ENCODE data around the gene ATG3.
"Not testable (repeated sequence)": the region's sequence is repeated elsewhere in the genome, so short reads cannot be mapped to it uniquely, and the experiment has no call there.

ATG3 gene

DNA sequence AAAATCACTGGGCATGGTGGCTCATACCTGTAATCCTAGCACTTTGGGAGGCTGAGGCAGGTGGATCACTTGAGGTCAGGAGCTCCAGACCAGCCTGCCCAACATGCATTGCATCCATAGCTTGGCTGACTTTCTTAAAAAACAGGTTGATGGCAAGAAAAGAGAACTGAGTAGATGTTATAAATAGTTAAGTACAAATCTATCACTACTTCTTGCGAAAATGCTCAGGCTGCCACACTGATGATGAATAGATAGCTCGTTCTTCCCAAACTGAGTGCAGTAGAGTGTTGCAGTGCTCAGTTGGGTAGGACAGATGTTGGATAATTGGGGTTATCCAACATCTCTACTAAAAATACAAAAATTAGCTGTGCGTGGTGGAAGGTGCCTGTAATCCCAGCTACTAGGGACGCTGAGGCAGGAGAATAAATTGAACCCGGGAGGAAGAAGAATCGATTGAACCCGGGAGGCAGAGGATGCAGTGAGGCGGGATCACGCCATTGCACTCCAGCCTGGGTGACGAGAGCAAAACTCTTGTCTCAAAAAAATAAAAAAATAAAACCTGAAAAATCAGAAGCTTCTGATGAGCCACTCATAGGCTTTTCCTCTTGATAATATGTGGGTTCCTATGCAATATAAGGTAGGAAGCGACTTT is 63.7 kb downstream of the ATG3 start:
- no peak for DNase-seq

GRCh38 chr3:112496366-112497067 is 65.2 kb downstream of the ATG3 start:
- DNase-seq, result no peak

- DNase-seq, result not testable (repeated sequence)
Observed at GRCh38 chr3:112494448-112494767, 67.4 kb downstream of the ATG3 start.

GRCh38 chr3:112492124-112492523 is 69.6 kb downstream of the ATG3 start:
- DNase-seq, result no peak

- no peak for DNase-seq
Observed at GRCh38 chr3:112491373-112491772, 70.4 kb downstream of the ATG3 start.

DNA sequence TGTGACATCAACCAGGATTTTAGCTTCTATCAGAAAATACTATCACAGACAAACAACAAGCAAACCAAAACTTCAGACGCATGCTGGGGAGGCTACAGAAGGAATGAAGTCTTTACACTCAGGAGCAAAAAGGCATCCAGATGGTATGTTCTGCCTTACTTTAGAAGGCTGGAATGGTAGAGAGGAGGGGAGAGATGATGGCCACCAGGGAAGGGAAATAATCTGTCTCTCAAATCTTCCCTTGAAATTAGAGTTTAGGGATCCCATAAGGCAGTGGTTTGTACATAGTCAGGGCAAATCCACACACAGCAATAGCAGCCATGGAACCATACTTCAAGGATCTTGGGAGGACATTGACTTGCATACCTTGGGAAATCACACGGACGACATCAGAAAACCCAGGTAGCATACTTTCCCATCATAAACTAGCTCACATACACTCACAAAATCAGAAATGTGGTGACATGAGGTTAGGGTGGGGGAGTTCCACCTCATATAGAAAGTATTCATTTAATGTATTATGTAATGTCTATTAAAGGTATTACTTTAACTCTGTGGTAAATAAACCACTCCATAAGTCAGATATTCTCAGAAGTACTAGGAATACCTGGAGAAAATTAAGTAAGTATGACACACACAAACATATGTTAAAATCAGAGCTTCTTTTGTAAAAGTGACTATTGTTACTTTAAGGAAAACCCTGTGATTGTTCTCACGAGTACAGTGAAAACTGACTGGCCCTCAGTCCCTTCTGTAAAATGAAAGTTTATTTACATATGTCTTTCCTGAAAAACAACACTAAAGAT is 71.9 kb downstream of the ATG3 start:
- DNase-seq, result no peak

- no peak for DNase-seq
Observed at GRCh38 chr3:112486811-112487505, 74.8 kb downstream of the ATG3 start.

GRCh38 chr3:112484352-112484751 is 77.4 kb downstream of the ATG3 start:
- DNase-seq, result no peak

DNA sequence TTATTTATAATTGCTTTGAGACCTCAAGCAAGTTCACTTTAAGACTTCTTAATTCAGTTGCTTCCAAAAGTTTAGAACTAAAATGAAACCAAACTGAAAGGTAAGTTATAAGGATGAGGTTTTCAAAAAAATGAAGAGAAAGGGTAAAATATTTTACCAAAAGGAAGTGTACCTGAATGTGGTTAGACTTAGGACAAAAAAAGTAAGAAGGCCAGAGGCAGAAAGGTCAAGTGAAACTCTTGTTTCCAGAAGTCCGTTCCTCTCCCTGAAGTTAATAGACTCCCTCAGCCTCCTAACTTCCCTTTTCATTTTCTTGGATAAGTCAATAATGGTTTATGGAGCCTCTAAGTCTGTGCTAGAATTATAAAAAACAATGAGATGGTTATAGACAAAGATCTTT is 79.1 kb downstream of the ATG3 start:
- DNase-seq, result no peak
